Inflammatory macrophage treated with lipopolysaccharide for 1 hour (primary cell): ENCODE results near the gene SLC7A6OS.
"Not testable (repeated sequence)": the region's sequence is repeated elsewhere in the genome, so short reads cannot be mapped to it uniquely, and the experiment has no call there.

Source experiments
- DNase-seq, 2 donors: peaks; one replicate each; pipeline ENCODE4 v3.0.0-alpha.2; 2020 to 2022

Gene SLC7A6OS

DNA sequence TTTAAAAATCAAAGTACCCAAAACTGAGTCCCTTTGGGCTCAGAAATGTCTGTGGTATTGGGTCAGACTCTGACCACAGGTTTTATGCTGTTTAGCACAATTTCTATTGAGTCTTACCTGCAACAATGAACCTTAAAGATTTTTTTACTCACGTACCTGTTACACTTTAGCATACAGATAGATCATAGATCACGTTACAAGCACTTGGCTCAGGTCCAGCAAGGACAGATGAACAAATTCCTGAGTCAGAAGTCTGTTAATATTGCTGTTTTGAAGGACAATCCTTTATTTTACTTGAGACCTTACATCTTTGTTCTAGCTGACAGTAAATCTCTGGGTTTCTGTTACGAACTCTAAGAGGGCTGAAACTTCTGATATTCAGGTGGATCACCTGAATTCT lies 12.8 kb downstream of the SLC7A6OS start:
- no peak for DNase-seq

GRCh38 chr16:68296693-68297092 lies 14.1 kb downstream of the SLC7A6OS start:
- peak; percentile 58 to 60 for DNase-seq

GRCh38 chr16:68296291-68296690 lies 14.5 kb downstream of the SLC7A6OS start:
- DNase-seq: no peak

DNA sequence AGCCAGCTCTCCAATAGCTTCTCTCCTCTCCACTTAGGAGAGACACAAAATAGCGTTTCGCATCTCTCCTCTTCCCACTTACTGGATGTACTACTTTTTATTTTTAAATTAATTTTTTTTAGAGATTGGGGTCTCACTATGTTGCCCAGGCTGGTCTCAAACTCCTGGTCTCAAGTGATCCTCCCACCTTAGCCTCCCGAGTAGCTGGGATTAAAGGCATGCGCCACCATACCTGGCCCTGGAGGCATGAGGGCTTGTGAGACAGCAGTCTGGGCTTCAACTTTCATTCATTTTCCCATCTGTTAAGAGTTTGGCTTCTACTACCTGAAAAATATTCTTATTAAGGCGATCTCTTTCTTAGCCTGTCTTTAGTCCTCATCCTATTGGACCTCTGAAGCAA lies 18.3 kb downstream of the SLC7A6OS start:
- no peak for DNase-seq

GRCh38 chr16:68291227-68291626 lies 19.5 kb downstream of the SLC7A6OS start:
- DNase-seq: peak in 1 of 2 donors; percentile 29

- DNase-seq: no peak
Measured at GRCh38 chr16:68290450-68290849, 20.3 kb downstream of the SLC7A6OS start.

DNA sequence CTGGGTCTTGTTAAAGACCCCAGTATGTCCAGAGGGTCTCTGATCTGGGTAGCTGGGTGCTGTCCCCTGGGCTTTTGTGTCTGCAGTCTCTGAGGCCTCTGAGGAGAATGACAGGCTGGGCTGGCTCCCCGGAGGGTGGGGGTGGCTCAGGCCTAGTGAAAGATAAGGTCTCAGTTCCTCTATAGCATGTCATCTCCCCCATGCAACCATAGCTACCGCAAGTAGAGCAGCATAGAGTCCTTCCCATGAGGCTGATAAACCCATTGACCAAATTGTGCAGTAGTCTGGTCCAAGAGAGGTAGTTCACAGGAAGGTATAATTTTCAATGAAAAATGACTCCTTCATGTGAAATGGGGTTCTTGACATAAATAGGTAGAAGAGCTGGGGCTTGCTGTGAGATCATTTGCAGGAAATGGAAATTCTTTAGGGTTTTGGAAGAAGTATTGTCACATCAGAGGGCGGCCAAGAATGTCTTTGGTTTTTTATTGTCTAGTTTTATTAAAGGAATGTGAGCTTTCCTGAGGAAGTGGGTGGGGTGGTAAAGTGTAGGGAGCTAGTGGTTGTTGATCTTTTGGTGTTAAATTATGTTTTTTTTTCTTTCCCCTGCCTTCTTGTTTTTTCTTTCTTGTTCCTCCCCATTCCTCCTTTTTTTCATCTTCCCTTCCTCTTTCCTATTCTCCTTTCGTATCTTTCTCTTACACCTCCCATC lies 21.0 kb downstream of the SLC7A6OS start:
- peak in 1 of 2 donors; percentile 37 for DNase-seq

DNA sequence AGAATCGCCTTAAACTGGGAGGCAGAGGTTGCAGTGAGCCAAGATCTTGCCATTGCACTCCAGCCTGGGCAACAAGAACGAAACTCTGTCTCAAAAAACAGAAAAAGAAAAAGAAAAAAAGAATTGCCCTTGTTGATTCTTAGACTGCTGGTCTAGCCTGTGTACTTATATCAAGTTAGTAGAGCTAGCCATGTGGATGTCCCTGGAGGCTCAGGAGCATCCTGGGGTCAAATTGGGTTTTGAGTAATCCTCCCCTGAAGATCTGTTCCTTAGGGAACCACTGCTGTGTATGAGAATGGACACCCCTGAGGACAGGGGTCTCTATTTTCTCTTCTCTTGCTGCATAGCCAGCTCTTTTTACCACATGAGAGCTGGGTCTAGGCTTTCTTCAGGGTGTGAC lies 21.5 kb downstream of the SLC7A6OS start:
- no peak for DNase-seq

DNA sequence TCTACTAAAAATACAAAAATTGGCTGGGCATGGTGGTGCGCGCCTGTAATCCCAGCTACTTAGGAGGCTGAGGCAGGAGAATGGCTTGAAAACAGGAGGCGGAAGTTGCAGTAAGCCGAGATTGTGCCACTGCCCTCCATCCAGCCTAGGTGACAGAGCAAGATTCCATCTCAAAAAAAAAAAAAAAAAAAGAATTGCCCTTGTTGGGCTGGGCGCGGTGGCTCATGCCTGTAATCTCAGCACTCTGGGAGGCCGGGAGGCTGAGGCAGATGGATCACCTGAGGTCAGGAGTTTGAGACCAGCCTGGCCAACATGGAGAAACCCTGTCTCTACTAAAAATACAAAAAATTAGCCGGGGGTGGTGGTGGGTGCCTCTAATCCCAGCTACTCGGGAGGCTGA lies 21.9 kb downstream of the SLC7A6OS start:
- DNase-seq: not testable (repeated sequence)

DNA sequence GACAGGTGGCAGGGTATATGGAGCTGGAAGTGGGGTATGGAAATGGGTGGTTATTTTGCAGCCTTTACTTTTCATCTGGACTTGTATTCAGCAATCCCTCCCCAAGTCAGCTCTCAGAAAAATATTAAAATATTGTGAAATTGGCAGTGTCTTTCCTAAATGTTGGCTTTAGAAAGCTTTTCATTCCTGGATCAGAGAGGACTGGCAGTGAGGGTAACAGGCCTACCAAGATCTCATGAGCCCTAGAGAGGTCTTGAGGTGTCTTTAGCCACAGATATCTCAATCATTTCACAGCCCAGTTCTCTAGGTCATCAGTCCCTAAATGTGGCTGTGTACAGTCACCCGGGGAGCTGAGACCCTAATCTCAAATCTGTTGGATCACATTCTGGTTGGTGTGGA lies 22.5 kb downstream of the SLC7A6OS start:
- DNase-seq: no peak

DNA sequence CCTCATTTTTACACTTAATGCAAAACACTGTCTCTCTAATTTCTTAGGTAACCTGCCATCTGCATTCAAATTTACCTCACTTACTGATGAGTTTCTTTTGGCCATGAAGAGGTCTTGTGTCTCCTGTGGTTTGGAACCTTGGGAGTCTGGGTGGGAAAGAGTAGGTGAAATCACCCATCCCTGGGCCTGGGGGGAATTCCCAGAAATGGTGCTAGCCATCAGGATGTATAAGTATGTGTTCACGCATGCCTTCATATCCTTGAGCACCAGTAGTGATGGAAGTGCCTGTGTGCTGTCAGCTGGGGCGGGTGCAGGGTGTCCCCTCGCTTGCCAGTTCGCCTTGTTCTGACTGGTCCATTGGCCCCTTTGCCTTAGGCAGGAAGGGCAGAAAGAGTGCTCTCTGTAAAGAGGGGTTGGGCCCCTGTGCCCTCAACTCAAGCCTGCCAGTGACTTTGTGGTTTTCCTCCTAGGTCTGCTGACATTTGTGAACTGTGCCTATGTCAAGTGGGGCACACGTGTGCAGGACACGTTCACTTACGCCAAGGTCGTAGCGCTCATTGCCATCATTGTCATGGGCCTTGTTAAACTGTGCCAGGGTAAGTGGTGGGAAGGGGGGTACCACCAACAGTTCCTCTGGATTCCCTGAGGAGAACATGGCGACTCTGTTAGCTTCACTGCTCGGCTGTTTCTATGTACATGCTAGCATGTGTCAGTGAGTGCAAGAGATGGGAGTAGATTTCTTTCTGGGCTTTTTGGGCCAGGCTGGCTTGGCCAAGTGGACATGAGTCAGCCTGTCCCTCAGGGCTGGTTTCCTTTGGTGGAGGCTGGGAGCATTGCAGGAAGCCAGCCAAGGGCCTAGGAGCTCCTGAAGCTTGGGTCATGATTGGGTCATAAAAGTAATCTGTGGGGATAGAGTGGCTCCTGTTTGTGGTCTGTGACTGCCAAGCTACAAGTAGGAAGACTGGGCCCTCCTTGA lies 23.2 kb downstream of the SLC7A6OS start:
- DNase-seq: peak; percentile 29 to 52

DNA sequence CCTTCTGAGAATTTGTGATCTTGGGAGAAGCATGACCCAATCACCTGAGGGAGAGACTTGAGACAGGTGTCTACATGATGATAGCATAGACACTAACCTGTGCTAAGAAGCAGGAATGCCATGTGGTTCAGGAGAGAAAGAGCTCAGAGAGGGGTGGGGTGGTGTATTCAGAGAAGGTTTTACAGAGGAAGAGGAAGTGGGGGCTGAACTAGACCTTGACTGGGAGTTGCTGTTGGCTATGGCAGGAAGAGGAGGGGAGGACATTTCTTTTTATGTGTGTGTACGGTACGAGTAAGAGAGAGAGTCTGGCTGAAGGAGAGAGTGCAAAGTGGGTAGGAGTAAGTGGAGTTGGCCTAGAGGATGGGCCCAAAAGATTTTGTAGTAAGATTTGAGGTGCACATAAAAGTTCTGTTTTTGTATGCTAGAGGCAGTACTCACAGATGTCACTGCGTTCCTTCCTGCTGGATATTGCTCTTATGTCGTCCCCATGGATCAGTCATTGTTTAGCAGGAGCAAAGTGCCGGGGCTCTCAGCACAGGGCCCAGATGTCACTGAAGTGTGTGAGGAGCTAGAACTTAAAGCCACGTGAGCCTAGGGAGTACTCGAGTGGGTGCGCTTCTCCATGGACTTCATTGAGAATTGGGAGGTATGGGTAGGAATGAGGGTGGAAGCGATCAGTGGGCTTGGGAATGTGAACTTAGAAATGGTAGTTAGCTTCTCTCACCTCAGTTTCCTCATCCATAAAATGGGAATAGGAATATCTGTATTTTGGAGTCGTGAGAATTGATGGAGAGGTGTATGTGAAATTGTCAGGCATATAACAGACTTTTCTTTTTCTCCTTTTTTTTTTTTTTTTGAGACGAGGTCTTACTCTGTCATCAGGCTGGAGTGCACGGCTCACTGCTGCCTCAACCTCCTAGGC lies 24.3 kb downstream of the SLC7A6OS start:
- DNase-seq: peak; percentile 23 to 40

DNA sequence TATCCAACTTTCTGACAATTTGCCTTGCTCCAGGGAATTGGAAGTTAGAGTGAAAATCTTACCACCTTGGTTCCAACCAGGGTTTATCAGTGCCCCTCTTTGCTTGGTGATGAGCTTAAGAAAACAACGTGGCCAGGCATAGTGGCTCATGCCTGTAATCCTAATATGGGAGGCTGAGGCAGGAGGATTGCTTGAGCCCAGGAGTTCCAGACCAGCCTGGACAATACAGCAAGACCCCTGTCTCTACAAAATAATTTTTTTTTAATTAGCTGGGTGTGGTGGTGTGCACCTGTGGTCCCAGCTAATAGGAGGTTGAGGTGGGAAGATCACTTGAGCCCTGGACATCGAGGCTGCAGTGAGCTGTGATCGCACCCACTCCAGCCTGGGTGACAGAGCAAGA lies 25.1 kb downstream of the SLC7A6OS start:
- no peak for DNase-seq

DNA sequence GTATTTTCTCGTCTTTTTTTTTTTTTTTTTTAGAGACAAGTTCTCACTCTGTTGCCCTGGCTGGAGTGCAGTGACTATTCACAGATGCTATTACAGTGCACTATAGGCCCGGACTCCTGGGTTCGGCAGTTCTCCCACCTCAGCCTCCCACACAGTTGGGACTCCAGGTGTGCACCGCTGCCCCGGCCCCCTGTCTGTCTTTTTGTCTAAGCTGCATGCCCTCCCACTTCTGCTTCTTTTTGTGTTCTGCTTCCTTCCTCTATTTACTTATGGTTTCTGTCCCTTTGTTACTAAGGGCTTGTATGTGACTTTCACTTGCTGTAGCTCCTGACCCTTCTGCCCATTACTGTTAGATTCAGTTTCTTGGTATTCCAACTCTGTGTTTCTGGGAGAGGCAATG lies 25.9 kb downstream of the SLC7A6OS start:
- DNase-seq: peak; percentile 31 to 42

DNA sequence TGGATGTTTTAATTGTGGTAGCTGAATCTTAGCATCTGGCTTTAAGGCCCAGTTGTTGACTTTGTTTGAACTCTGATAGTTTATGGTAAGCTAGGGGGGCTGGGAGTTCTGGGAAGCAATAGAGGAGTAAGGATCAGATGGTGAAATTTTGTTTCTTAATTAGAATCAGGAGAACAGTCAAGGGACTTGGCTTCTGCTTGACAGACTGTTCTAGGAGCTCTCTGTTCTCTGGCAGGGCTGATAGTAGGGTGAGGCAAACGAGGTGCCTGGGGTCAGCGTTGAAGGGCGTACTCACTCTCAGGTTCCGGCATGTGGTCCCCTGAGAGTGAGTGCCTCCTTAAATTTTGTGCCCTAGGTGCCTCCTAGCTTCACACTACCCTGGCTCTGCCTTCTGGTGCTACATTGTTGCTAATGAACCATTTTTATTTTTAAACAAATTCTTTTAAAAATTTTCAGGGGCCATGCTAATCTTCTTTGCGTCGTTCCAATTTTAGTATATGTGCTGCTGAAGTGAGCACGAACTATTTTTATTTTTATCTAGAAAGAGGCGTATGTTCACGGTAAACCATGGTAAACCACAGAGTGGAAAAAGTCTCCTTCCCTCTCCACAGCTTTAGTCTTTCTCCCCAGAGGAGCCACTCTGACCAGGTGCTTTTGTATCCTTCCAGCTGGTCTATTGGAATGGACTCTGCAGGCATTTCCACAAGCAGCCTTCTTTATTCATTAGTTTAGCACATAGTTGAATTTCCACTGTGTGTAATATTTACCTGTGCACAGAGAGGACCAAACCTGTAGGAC lies 26.7 kb downstream of the SLC7A6OS start:
- DNase-seq: no peak

DNA sequence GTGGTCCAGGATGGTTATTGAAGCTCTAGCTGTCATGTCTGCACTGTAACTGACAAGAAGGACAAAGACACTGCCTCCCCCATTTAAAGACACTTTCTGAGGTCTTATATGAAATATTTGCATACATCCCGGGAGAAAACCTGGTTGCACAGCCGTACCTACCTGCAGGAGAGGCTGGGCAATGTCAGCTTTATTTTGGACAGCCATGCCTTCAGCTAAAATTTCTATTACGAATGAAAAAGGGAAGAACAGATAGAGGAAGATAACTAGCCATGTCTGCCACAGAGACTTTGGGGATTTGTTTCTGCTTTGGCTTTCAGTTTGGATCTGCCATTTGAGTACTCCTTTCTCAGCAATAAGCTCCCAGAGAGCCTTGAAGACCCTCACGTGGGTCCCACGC lies 27.4 kb downstream of the SLC7A6OS start:
- peak in 1 of 2 donors; percentile 32 for DNase-seq

GRCh38 chr16:68282064-68282452 lies 28.7 kb downstream of the SLC7A6OS start:
- DNase-seq: no peak

GRCh38 chr16:68281368-68282063 lies 29.2 kb downstream of the SLC7A6OS start:
- DNase-seq: no peak

- DNase-seq: peak in 1 of 2 donors; percentile 33
Measured at GRCh38 chr16:68279726-68280558, 30.8 kb downstream of the SLC7A6OS start.

DNA sequence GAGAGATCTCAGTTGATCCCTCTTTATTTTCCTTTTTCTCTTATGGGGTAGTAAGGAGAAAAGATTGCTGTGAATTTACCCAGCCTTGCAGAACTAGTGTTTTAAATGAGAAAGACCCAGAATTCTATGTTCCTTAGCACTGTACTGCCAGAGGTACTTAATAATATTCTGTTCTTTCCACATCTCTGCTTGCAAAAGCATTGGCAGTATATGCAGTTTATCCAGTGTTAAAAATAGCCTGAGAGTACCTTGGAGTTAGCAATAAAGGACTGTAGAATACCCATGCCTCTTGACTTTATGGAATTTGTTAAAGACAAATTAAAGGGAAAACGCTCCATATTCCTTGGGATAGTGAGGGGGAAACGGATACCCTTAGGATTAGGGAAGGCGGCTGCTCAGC lies 34.5 kb downstream of the SLC7A6OS start:
- no peak for DNase-seq
